ENCODE data around the gene KIF19. TPM values are rescaled to one million over a fixed set of nuclear protein-coding genes. Genes with fewer than 3 reads are reported as not detected.
"Not testable (repeated sequence)": the region's sequence is repeated elsewhere in the genome, so short reads cannot be mapped to it uniquely, and the experiment has no call there.

KIF19 gene, protein sequence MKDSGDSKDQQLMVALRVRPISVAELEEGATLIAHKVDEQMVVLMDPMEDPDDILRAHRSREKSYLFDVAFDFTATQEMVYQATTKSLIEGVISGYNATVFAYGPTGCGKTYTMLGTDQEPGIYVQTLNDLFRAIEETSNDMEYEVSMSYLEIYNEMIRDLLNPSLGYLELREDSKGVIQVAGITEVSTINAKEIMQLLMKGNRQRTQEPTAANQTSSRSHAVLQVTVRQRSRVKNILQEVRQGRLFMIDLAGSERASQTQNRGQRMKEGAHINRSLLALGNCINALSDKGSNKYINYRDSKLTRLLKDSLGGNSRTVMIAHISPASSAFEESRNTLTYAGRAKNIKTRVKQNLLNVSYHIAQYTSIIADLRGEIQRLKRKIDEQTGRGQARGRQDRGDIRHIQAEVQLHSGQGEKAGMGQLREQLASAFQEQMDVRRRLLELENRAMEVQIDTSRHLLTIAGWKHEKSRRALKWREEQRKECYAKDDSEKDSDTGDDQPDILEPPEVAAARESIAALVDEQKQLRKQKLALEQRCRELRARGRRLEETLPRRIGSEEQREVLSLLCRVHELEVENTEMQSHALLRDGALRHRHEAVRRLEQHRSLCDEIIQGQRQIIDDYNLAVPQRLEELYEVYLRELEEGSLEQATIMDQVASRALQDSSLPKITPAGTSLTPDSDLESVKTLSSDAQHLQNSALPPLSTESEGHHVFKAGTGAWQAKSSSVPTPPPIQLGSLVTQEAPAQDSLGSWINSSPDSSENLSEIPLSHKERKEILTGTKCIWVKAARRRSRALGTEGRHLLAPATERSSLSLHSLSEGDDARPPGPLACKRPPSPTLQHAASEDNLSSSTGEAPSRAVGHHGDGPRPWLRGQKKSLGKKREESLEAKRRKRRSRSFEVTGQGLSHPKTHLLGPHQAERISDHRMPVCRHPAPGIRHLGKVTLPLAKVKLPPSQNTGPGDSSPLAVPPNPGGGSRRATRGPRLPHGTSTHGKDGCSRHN
- 1 to 10 TPM in 1 of 3 donors, under 1 TPM in 2; 0.16 to 1.3 (median 0.44) TPM for total RNA-seq

DNA sequence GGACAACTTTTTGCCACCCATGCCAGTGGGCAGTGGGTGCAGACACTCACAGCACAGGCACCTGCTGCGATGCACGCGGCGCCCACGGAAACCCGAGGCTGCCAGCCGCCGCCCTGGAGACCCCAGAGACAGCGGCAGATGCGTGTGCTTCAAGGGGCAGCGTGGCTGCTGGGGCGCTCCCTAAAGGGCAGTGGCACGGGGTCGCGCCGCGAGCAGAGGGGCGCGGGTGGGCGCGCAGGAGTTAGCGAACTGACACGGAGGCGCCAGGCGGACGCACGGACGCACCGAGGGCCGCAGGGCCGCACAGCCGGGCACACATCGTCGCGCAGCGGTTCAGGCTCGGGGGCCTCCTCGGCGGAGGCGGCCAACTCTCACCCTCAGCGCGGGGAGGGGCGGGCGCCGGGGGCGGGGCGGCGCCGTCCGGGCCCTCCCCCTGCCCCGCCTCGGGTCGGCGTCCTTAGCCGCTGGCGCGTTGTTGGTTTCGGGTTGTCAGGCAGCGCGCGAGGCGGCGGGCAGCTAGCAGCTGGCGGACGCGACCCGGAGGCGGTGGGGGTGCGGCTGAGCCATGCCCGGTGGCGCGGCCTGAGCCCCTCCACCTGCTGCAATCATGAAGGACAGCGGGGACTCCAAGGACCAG lies at the start of gene KIF19:
TSS of gene KIF19 (plus strand) at position 484 of the 637 bp plus-strand sequence. CDS start at position 608, 124 bp downstream.
- Histone ChIP-seq H3K27me3 (peaks cover 0 to 26% of the 10 kb centered on the region in 2 donors), H3K27ac (no peak within 1 kb of the TSS), H3K4me3 (peak within 1 kb of the TSS; percentile 29 to 62 (median 39)), H3K4me1 (no peaks in the 10 kb centered on the region), H3K9me3 (no peaks in the 10 kb centered on the region), H3K36me3 (no peaks in the 10 kb centered on the region)
- TF ChIP-seq, protein P1, sequence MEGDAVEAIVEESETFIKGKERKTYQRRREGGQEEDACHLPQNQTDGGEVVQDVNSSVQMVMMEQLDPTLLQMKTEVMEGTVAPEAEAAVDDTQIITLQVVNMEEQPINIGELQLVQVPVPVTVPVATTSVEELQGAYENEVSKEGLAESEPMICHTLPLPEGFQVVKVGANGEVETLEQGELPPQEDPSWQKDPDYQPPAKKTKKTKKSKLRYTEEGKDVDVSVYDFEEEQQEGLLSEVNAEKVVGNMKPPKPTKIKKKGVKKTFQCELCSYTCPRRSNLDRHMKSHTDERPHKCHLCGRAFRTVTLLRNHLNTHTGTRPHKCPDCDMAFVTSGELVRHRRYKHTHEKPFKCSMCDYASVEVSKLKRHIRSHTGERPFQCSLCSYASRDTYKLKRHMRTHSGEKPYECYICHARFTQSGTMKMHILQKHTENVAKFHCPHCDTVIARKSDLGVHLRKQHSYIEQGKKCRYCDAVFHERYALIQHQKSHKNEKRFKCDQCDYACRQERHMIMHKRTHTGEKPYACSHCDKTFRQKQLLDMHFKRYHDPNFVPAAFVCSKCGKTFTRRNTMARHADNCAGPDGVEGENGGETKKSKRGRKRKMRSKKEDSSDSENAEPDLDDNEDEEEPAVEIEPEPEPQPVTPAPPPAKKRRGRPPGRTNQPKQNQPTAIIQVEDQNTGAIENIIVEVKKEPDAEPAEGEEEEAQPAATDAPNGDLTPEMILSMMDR (IDR thresholded peaks at IDR 0.05) = no peak
- no peak for DNase-seq (ENCODE audit: low spot score in 2 of 2)
- intact Hi-C loops (cut with DNase I; ENCODE audit: low total_unique reads) = no loop called here

DNA sequence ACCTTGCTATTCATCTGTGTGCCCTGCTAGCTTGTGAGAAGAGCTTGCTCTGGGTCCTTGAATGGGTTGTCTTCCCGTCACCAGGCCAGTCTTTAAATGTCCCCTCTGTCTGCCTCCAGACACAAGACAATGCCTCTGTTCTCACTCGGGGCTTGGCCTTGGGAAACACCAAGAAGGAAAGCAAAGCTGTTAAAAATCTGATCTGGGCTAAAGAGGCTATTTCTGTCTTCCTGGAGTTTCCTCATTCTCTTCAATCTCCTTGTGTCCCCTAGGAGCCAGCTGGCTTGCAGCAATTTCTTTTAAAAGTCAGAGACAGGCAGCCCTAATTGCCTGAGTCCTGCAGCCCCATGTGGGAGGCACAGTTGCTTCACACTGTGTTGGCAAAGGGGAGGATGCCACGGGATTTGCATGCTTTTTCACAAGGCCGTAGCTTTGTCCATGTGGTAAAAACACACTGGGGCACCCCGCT lies 49.5 kb upstream of the KIF19 start:
- no peak for DNase-seq (ENCODE audit: low spot score in 2 of 2)
- Histone ChIP-seq H3K27me3 (peaks cover 0 to 4% of the 10 kb centered on the region in 2 donors), H3K27ac (peak overlapping the region in 1 of 2 donors; percentile 65), H3K9me3 (no peaks in the 10 kb centered on the region), H3K4me1 (no peaks in the 10 kb centered on the region), H3K36me3 (no peaks in the 10 kb centered on the region), H3K4me3 (no peak overlapping the region)
- intact Hi-C loops (cut with DNase I; ENCODE audit: low total_unique reads) = no loop called here
- TF ChIP-seq, protein P1 (IDR thresholded peaks at IDR 0.05) = no peak
- TF ChIP-seq POLR2AphosphoS5 (IDR thresholded peaks at IDR 0.05) (no peak), POLR2A (IDR thresholded peaks at IDR 0.05) (no peak)

DNA sequence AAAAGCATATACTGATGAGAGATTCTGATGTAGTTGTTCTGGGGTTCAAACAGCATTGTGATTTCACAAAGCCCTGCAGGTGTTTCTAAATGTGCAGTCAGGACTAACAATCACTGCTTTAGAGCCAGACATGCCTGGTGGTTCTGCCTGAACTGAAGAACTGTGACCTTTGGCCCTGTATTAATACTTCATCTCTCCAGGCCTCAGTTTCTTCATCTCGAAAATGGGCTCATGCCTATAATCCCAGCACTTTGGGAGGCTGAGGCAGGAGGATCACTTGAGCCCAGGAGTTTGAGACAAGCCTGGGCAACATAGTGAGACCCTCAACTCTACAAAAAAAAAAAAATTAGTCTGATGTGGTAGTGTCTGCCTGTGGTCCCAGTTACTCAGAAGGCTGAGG lies 48.1 kb upstream of the KIF19 start:
- TF ChIP-seq, protein P1 (IDR thresholded peaks at IDR 0.05) = no peak
- TF ChIP-seq POLR2A (IDR thresholded peaks at IDR 0.05) (no peak), POLR2AphosphoS5 (IDR thresholded peaks at IDR 0.05) (no peak)

DNA sequence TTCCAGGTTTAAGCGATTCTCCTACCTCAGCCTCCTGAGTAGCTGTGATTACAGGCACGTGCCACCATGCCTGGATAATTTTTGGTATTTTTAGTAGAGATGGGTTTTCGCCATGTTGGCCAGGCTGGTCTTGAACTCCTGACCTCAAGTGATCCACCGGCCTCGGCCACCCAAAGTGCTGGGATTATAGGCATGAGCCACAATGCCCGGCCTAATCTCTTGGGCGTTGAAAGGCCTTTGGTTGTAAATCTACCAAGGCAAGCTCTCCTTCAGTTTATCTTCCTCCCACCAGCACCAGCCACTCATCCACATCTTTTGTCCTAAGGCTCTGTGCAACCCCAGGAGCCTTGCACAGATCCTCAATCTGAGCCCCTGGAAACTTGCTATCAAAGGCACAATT lies 46.4 kb upstream of the KIF19 start:
- H3K4me3 ChIP-seq; H3K9me3 ChIP-seq; H3K36me3 ChIP-seq; intact Hi-C loops (cut with DNase I; ENCODE audit: low total_unique reads); H3K27ac ChIP-seq; H3K27me3 ChIP-seq; DNase-seq (ENCODE audit: low spot score in 2 of 2); H3K4me1 ChIP-seq: not testable (repeated sequence)

More for the DNA sequence above, 48.1 kb upstream of the KIF19 start:
- H3K27me3 ChIP-seq = peaks cover 0 to 4% of the 10 kb centered on the region in 2 donors
- H3K36me3 ChIP-seq = no peaks in the 10 kb centered on the region
- no peak for DNase-seq (ENCODE audit: low spot score in 2 of 2)
- no peaks in the 10 kb centered on the region for H3K4me1 ChIP-seq
- intact Hi-C loops (cut with DNase I; ENCODE audit: low total_unique reads) = no loop called here
- H3K9me3 ChIP-seq = no peaks in the 10 kb centered on the region
- H3K4me3 ChIP-seq = no peak overlapping the region
- H3K27ac ChIP-seq = no peak overlapping the region

DNA sequence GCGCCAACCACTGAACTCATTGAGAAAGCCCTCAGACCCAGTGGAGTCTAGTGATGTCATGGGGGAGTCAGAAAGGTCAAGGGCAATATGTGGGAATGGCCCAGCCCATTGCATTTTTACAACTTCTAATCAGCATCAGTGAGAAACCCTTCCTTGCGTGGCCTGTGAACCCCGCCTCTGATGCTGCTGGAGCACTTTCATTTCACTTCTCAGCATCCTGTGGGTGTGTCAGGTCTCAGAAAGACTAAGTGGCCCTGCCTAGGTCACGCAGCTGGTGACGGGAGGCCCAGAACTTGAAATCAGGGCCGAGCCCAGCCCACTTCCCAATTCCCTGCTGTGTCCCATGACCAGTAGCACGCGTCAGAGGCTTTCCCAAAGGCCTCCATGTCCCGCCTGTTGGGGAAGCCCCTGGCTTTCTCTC lies 45.9 kb upstream of the KIF19 start:
- no peak overlapping the region for H3K27ac ChIP-seq
- no peaks in the 10 kb centered on the region for H3K4me1 ChIP-seq
- H3K27me3 ChIP-seq = peaks cover 0 to 5% of the 10 kb centered on the region in 2 donors
- intact Hi-C loops (cut with DNase I; ENCODE audit: low total_unique reads) = no loop called here
- no peaks in the 10 kb centered on the region for H3K36me3 ChIP-seq
- no peak for DNase-seq (ENCODE audit: low spot score in 2 of 2)
- no peak for TF ChIP-seq POLR2A (IDR thresholded peaks at IDR 0.05)
- TF ChIP-seq, protein P1 (IDR thresholded peaks at IDR 0.05) = no peak
- no peak for TF ChIP-seq POLR2AphosphoS5 (IDR thresholded peaks at IDR 0.05)
- H3K4me3 ChIP-seq = no peak overlapping the region
- H3K9me3 ChIP-seq = no peaks in the 10 kb centered on the region

All from breast epithelium (tissue), 4 donors.